ENCODE measurements around the gene MCC.

The MCC gene

DNA sequence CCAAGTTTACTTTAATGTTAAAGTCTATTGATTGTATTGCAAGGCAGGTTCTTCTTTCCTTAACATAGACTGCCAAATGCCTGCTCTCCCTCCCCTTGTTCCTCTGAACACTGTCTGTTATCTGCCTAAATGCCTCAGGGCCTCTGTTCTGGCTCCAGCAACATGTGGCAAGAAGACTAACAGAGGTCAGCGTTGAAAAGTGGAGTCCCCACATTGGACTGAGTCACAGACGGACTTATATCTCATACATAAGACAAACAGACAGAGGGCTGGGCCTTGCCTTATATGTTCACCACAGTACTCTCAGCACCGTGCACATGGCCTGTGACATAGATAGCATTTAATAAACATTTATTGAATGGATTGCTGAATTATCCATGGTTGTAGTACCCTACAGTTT, 144.9 kb downstream of the MCC start:
- DNase-seq (ENCODE audit: low read depth), result no peak

DNA sequence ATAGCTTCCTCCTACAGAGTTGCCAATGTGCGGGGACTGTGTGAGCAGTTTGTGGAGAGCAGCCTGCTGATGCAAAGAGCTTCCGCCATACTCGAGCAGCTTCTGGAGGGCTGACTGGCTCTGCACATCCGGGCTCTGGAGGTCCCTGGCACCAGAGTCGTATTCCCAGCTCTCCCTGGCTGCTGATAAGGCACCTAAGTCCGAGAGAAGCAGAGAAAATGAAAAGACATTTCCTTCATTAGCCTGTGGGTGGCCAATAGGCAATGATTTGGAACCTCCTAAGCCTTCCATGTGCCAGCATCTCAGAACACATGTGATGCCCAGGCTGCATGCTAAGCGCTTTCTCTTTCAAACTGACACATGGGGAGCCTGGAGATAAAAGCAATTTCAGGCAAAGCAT, 147.7 kb downstream of the MCC start:
- no peak overlapping the region for H3K4me3 ChIP-seq (ENCODE audit: low read length)
- TF ChIP-seq, protein P1, sequence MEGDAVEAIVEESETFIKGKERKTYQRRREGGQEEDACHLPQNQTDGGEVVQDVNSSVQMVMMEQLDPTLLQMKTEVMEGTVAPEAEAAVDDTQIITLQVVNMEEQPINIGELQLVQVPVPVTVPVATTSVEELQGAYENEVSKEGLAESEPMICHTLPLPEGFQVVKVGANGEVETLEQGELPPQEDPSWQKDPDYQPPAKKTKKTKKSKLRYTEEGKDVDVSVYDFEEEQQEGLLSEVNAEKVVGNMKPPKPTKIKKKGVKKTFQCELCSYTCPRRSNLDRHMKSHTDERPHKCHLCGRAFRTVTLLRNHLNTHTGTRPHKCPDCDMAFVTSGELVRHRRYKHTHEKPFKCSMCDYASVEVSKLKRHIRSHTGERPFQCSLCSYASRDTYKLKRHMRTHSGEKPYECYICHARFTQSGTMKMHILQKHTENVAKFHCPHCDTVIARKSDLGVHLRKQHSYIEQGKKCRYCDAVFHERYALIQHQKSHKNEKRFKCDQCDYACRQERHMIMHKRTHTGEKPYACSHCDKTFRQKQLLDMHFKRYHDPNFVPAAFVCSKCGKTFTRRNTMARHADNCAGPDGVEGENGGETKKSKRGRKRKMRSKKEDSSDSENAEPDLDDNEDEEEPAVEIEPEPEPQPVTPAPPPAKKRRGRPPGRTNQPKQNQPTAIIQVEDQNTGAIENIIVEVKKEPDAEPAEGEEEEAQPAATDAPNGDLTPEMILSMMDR (conservative IDR thresholded peaks at IDR 0.05; ENCODE audit: low read depth, low read length), result no peak
- no peak for DNase-seq (ENCODE audit: low read depth)

More for the DNA sequence above, 144.9 kb downstream of the MCC start:
- H3K4me3 ChIP-seq (ENCODE audit: low read length), result no peak overlapping the region
- TF ChIP-seq, protein P1 (conservative IDR thresholded peaks at IDR 0.05; ENCODE audit: low read depth, low read length), result no peak

- no peak for DNase-seq (ENCODE audit: low read depth)
- TF ChIP-seq, protein P1 (conservative IDR thresholded peaks at IDR 0.05; ENCODE audit: low read depth, low read length), result no peak
- no peak overlapping the region for H3K4me3 ChIP-seq (ENCODE audit: low read length)
These were observed 149.6 kb downstream of the MCC start for GRCh38 chr5:113338628-113339027.

DNA sequence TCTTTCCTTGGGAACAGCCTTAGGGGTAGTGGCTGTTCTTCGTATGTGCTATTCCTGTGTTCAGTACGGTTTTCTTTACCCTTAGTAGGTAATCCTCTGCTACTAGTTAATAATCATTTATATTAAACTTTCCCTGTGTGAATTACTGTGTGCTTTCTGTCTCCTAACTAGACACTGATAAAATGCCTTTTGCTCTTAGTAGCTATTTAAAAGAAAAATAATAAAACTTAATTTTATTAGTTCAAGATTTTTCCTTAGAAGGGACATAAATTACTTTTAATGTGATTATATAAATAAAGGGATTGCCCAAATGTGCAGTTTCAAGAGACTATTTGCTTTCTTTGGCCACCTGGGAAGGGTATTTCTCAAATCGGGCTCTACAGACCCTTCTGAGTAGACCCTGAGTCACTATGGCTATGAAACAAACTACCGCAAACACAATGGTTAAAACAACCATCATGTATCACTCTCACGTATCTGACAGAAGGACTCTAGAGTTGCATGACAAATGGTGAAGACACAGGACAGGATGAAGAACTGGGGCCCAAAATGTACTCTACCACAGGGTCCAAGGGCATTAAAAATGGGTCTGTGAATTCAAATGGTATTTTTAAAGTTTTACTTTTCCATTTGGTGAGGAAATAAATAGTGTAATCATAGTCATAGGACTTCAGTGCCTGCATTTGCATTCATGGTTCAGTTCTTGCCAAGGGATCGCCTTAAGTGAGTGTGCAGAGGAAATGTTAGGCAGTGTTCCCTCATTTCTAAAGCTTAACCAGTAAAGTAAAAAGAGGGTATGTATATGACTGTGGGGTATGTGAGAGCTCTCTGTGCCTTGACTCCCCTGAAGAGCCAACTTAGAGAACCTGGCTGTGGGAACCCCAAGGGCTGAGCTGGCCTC, 150.5 kb downstream of the MCC start:
- DNase-seq (ENCODE audit: low read depth), result no peak
- TF ChIP-seq, protein P1 (conservative IDR thresholded peaks at IDR 0.05; ENCODE audit: low read depth, low read length), result no peak

DNA sequence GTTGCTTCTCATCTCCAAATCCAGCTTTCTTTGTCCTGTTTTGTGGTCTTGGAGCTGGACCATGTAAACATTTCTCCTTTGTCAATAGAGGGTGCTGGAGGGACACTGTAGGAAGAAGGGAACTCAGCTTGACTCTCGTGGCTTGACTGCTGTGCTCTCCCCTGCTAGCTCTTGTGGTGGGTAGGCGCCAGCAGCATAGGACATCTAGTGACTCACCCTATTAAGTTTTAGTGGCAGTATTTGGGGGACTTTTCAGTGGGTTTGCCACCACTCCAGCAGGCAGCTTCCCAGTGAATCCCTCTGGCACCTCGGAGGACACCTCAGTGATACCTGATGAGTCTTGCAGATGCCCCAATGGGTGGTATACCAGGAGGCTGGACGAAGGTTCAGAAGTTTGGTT, 151.3 kb downstream of the MCC start:
- peak; percentile 15 for DNase-seq (ENCODE audit: low read depth)
- no peak overlapping the region for H3K4me3 ChIP-seq (ENCODE audit: low read length)
- TF ChIP-seq, protein P1 (conservative IDR thresholded peaks at IDR 0.05; ENCODE audit: low read depth, low read length), result peak; percentile 65

More for the DNA sequence above, 150.5 kb downstream of the MCC start:
- no peak overlapping the region for H3K4me3 ChIP-seq (ENCODE audit: low read length)

- no peak for DNase-seq (ENCODE audit: low read depth)
- no peak overlapping the region for H3K4me3 ChIP-seq (ENCODE audit: low read length)
- TF ChIP-seq, protein P1 (conservative IDR thresholded peaks at IDR 0.05; ENCODE audit: low read depth, low read length), result no peak
These were observed 154.8 kb downstream of the MCC start for GRCh38 chr5:113333411-113333810.

GRCh38 chr5:113331209-113331551, 157.1 kb downstream of the MCC start:
- peak; percentile 39 for DNase-seq (ENCODE audit: low read depth)
- TF ChIP-seq, protein P1 (conservative IDR thresholded peaks at IDR 0.05; ENCODE audit: low read depth, low read length), result no peak
- peak overlapping the region; percentile 2 for H3K4me3 ChIP-seq (ENCODE audit: low read length)
